SK-N-SH (cell line): ENCODE data around the gene RBAK. TPM values are rescaled to one million over a fixed set of nuclear protein-coding genes. Genes with fewer than 3 reads are reported as not detected.
"Not testable (repeated sequence)": the region's sequence is repeated elsewhere in the genome, so short reads cannot be mapped to it uniquely, and the experiment has no call there.

ENCODE experiments used
- CTCF ChIA-PET: fragments of 300-600, 350-600 bp; formaldehyde crosslinking; extraction: SDS; loops from one replicate; lab custom pipeline; 2021; lab: Yijun Ruan, JAX
- POLR2A ChIA-PET: fragments of 350-600 bp; sonication (Branson Sonifier 250); formaldehyde crosslinking; extraction: SDS; loops from one replicate; lab custom pipeline; 2020; ENCODE audit warnings: antibody characterized with exemption, inconsistent platforms; lab: Yijun Ruan, JAX
- DNase-seq: peaks from one replicate; pipeline ENCODE4 v3.0.0; 2012
- H2AFZ ChIP-seq: fragments of 200-600 bp; sonication (generic); 2 replicates; pipeline ENCODE4 v1.8.1; 2016; ENCODE audit warnings: antibody characterized with exemption, mild to moderate bottlenecking, low read depth
- H3F3A ChIP-seq: fragments of 200-600 bp; sonication (generic); replicated peaks from 2 replicates; pipeline ENCODE3; 2016; ENCODE audit warnings: antibody characterized with exemption, mild to moderate bottlenecking; ENCODE audit not compliant: insufficient read depth
- H3K27ac ChIP-seq, 2 experiments: fragments of 200-500 bp in 1 of 2; fragments of 200-600 bp in 1 of 2; sonication (Bioruptor generic) in 1 of 2; sonication (generic), shearing (Covaris generic) in 1 of 2; 2 replicates each; pipeline versions ENCODE4 v1.5.1 to v1.6.1; 2014 to 2016; ENCODE audit warnings: low read depth in 2 of 2, inconsistent platforms in 1 of 2, low read length in 1 of 2, mild to moderate bottlenecking in 1 of 2, mixed read lengths in 1 of 2
- H3K27me3 ChIP-seq: fragments of 200-600 bp; sonication (generic), shearing (Covaris generic); 2 replicates; pipeline ENCODE4 v1.6.1; 2016; ENCODE audit warnings: mixed run types; ENCODE audit not compliant: insufficient read depth
- H3K36me3 ChIP-seq, 2 experiments: fragments of 200-500 bp in 1 of 2; fragments of 200-600 bp in 1 of 2; sonication (Bioruptor generic) in 1 of 2; sonication (generic) in 1 of 2; replicated peaks in 1 of 2; 2 replicates each; pipeline versions ENCODE3 to v1.5.1; 2014 to 2016; ENCODE audit warnings: low read length in 1 of 2, mild to moderate bottlenecking in 1 of 2; ENCODE audit not compliant: insufficient read depth in 2 of 2, control insufficient read depth in 1 of 2
- H3K4me1 ChIP-seq, 2 experiments: fragments of 200-500 bp in 1 of 2; fragments of 200-600 bp in 1 of 2; sonication (Bioruptor generic) in 1 of 2; sonication (generic), shearing (Covaris generic) in 1 of 2; 2 replicates each; pipeline versions ENCODE4 v1.5.1 to v1.6.1; 2014 to 2016; ENCODE audit warnings: low read depth in 1 of 2, low read length in 1 of 2, mixed run types in 1 of 2; ENCODE audit not compliant: insufficient read depth in 2 of 2, control insufficient read depth in 1 of 2
- H3K4me2 ChIP-seq: fragments of 200-600 bp; sonication (generic), shearing (Covaris generic); 2 replicates; pipeline ENCODE4 v1.6.1; 2017; ENCODE audit warnings: mixed run types
- H3K4me3 ChIP-seq, 2 experiments: fragments of 200-500 bp in 1 of 2; fragments of 200-600 bp in 1 of 2; sonication (Bioruptor generic) in 1 of 2; sonication (generic), shearing (Covaris generic) in 1 of 2; 2 replicates each; pipeline versions ENCODE4 v1.5.1 to v1.8.1; 2014 to 2016; ENCODE audit warnings: low read depth in 2 of 2, inconsistent platforms in 1 of 2, low read length in 1 of 2, mild to moderate bottlenecking in 1 of 2, mixed read lengths in 1 of 2, moderate library complexity in 1 of 2
- H3K79me2 ChIP-seq: fragments of 200-600 bp; sonication (generic); 2 replicates; pipeline ENCODE4 v1.8.1; 2017; ENCODE audit warnings: mild to moderate bottlenecking; ENCODE audit not compliant: insufficient read depth
- H3K9ac ChIP-seq: fragments of 200-600 bp; sonication (generic); 2 replicates; pipeline ENCODE4 v1.6.1; 2017; ENCODE audit warnings: mixed run types
- H3K9me2 ChIP-seq: fragments of 200-600 bp; sonication (generic); 2 replicates; pipeline ENCODE4 v1.6.1; 2017; ENCODE audit warnings: mixed run types
- H3K9me3 ChIP-seq: fragments of 200-600 bp; sonication (generic); 2 replicates; pipeline ENCODE4 v1.6.1; 2017; ENCODE audit warnings: mixed run types, mild to moderate bottlenecking, moderate library complexity
- H4K20me1 ChIP-seq: fragments of 200-600 bp; sonication (generic); 2 replicates; pipeline ENCODE4 v1.6.1; 2017; ENCODE audit warnings: mild to moderate bottlenecking, mixed run types; ENCODE audit not compliant: insufficient read depth
- FOXM1 ChIP-seq: IDR thresholded peaks from 2 replicates; pipeline ENCODE4 v1.4.0; 2012; ENCODE audit warnings: low read depth, mild to moderate bottlenecking
- GATA2 ChIP-seq: sonication (generic); formaldehyde crosslinking; IDR thresholded peaks from 2 replicates; pipeline ENCODE4 v1.5.0; 2020; ENCODE audit warnings: mild to moderate bottlenecking, missing genetic modification reagents
- NRF1 ChIP-seq: IDR thresholded peaks from 2 replicates; pipeline ENCODE4 v1.6.1; 2012; ENCODE audit warnings: low read depth, mild to moderate bottlenecking, low read length
- RAD21 ChIP-seq: IDR thresholded peaks from 2 replicates; pipeline ENCODE4 v1.6.1; 2012; ENCODE audit warnings: mild to moderate bottlenecking, low read length
- SIN3A ChIP-seq: IDR thresholded peaks from 2 replicates; pipeline ENCODE4 v1.6.1; 2012; ENCODE audit warnings: low read depth, mild to moderate bottlenecking, low read length, moderate library complexity, borderline replicate concordance
- SMC3 ChIP-seq: IDR thresholded peaks from 2 replicates; pipeline ENCODE4 v1.6.1; 2012; ENCODE audit warnings: low read depth, low read length, improper control_type of control experiment
- TCF12 ChIP-seq: IDR thresholded peaks from 2 replicates; pipeline ENCODE4 v1.4.0; 2012
- TEAD4 ChIP-seq: IDR thresholded peaks from 2 replicates; pipeline ENCODE4 v1.4.0; 2012; ENCODE audit warnings: mild to moderate bottlenecking, borderline replicate concordance; ENCODE audit not compliant: insufficient read depth
- YY1 ChIP-seq: IDR thresholded peaks from 2 replicates; pipeline ENCODE4 v1.4.0; 2012; ENCODE audit warnings: low read depth, mild to moderate bottlenecking
- WGBS: methylation state at CpG from one replicate; pipeline ENCODE4 v1.1.6; 2017; ENCODE audit warnings: low lambda C conversion rate; 5-methylcytosine and 5-hydroxymethylcytosine counted together
- polyA plus RNA-seq, 3 experiments: library from polyadenylated mRNA; depleted of rRNA; stranded (reverse); fragments of >200 nt; gene quantifications; 2 replicates each; pipeline ENCODE4 v1.2.3, GENCODE V29; 2012
- TF ChIP-seq, protein P1 (sequence below): IDR thresholded peaks from 2 replicates; pipeline ENCODE4 v1.6.1; 2012; ENCODE audit warnings: mild to moderate bottlenecking, low read depth, low read length, moderate library complexity
- TF ChIP-seq, protein P2 (sequence below): IDR thresholded peaks from 2 replicates; pipeline ENCODE4 v1.4.0; 2012; ENCODE audit warnings: low read depth, borderline replicate concordance
- TF ChIP-seq, protein P3 (sequence below): IDR thresholded peaks from 2 replicates; pipeline ENCODE4 v1.4.0; 2012; ENCODE audit warnings: low read depth

Gene RBAK
- polyA plus RNA-seq, 1 of the 3 experiments (the other 2 are of a cell fraction): 2.5 TPM

DNA sequence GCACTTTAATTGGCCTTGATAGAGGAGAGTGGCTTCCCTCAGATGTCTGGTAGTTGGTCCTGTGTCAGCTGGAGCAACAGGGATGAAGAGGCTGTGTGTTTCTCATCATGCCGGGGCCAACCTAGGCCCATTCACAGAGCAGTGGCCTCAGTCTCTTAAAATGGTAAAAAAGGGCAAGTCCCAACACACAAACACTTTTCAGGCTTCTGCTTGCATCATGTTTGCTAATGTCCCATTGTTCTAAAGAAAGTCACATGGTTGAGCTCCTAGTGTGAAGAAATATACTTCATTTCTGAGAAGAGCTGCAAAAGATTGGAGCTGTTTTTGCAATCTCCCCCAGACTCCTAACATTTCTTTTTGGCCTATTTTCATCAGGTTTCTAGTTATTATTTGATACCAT lies 40.6 kb upstream of the RBAK start (continued):
- TF ChIP-seq, protein P1, sequence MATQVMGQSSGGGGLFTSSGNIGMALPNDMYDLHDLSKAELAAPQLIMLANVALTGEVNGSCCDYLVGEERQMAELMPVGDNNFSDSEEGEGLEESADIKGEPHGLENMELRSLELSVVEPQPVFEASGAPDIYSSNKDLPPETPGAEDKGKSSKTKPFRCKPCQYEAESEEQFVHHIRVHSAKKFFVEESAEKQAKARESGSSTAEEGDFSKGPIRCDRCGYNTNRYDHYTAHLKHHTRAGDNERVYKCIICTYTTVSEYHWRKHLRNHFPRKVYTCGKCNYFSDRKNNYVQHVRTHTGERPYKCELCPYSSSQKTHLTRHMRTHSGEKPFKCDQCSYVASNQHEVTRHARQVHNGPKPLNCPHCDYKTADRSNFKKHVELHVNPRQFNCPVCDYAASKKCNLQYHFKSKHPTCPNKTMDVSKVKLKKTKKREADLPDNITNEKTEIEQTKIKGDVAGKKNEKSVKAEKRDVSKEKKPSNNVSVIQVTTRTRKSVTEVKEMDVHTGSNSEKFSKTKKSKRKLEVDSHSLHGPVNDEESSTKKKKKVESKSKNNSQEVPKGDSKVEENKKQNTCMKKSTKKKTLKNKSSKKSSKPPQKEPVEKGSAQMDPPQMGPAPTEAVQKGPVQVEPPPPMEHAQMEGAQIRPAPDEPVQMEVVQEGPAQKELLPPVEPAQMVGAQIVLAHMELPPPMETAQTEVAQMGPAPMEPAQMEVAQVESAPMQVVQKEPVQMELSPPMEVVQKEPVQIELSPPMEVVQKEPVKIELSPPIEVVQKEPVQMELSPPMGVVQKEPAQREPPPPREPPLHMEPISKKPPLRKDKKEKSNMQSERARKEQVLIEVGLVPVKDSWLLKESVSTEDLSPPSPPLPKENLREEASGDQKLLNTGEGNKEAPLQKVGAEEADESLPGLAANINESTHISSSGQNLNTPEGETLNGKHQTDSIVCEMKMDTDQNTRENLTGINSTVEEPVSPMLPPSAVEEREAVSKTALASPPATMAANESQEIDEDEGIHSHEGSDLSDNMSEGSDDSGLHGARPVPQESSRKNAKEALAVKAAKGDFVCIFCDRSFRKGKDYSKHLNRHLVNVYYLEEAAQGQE: no peak
- TF ChIP-seq GATA2 (CRISPR knock-in tag): no peak
- TF ChIP-seq TCF12: no peak

DNA sequence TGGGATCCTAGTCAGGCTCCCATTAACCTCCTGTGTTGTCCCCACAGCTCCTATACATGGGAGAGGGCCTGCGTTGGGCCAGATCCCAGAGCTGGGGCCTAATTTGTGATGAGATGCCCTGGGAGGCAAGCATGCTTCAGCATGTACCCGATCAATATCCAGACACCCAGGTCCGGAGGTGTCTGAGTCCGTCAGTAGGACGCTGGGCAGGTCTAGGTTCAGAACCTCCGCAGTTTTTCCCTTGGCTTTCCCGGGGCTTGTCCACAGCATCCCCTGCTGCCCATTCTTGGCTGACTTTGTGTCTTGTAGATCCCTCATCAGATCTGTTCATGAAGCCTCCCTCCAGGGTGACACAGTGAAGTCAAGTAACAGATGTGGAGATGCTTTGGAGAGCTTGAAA lies 32.7 kb upstream of the RBAK start:
- Histone ChIP-seq H3F3A (no peaks in the 10 kb centered on the region), H3K27me3 (no peaks in the 10 kb centered on the region), H3K79me2 (no peaks in the 10 kb centered on the region), H3K36me3 (peaks cover 0 to 31% of the 10 kb centered on the region in 2 experiments), H3K9me3 (no peaks in the 10 kb centered on the region), H3K4me3 (no peak overlapping the region), H3K4me1 (no peaks in the 10 kb centered on the region), H3K27ac (no peak overlapping the region), H3K9me2 (no peaks in the 10 kb centered on the region), H2AFZ (no peak overlapping the region), H3K9ac (no peak overlapping the region), H4K20me1 (no peaks in the 10 kb centered on the region), H3K4me2 (no peak overlapping the region)
- ChIA-PET POLR2A (no interaction called here), CTCF (no interaction called here)
- no peak for DNase-seq
- 96% methylated on average over 6 of the region's 7 CpGs for WGBS
- TF ChIP-seq, protein P2, sequence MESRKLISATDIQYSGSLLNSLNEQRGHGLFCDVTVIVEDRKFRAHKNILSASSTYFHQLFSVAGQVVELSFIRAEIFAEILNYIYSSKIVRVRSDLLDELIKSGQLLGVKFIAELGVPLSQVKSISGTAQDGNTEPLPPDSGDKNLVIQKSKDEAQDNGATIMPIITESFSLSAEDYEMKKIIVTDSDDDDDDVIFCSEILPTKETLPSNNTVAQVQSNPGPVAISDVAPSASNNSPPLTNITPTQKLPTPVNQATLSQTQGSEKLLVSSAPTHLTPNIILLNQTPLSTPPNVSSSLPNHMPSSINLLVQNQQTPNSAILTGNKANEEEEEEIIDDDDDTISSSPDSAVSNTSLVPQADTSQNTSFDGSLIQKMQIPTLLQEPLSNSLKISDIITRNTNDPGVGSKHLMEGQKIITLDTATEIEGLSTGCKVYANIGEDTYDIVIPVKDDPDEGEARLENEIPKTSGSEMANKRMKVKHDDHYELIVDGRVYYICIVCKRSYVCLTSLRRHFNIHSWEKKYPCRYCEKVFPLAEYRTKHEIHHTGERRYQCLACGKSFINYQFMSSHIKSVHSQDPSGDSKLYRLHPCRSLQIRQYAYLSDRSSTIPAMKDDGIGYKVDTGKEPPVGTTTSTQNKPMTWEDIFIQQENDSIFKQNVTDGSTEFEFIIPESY: no peak
- TF ChIP-seq RAD21 (no peak), SMC3 (no peak), TEAD4 (no peak), NRF1 (no peak), FOXM1 (no peak), TCF12 (no peak), YY1 (no peak), SIN3A (no peak)
- TF ChIP-seq, protein P3, sequence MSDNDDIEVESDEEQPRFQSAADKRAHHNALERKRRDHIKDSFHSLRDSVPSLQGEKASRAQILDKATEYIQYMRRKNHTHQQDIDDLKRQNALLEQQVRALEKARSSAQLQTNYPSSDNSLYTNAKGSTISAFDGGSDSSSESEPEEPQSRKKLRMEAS: no peak

DNA sequence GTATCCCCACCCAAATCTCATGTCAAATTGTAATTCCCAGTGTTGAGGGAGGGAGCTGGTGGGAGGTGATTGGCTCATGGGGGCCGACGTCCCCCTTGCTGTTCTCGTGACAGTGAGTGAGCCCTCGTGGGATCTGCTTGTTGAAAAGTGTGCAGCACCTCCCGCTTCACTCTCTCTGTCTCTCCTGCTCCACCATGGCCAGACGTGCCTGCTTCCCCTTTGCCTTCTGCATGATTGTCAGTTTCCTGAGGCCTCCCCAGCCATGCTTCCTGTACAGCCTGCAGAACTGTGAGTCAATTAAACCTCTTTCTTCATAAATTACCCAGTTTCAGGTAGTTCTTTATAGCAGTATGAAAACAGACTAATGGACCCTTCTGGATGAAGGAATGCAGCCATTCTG lies 29.7 kb upstream of the RBAK start:
- peaks cover 0 to 22% of the 10 kb centered on the region in 2 experiments for H3K36me3 ChIP-seq
- H3K27me3 ChIP-seq, H3K27ac ChIP-seq, H3K4me3 ChIP-seq, POLR2A ChIA-PET, H3K9ac ChIP-seq, H3K4me2 ChIP-seq, H2AFZ ChIP-seq, H3F3A ChIP-seq, H3K9me2 ChIP-seq, H3K4me1 ChIP-seq, H3K79me2 ChIP-seq, H3K9me3 ChIP-seq, DNase-seq, H4K20me1 ChIP-seq: not testable (repeated sequence)
- CTCF ChIA-PET: interaction anchor here (1.5 kb wide), 1 partner anchor 23 kb away, joined by 3 read pairs; no protein-coding TSS in a partner anchor
- whole genome bisulfite sequencing: 83% methylated on average over 6 of the region's 6 CpGs

DNA sequence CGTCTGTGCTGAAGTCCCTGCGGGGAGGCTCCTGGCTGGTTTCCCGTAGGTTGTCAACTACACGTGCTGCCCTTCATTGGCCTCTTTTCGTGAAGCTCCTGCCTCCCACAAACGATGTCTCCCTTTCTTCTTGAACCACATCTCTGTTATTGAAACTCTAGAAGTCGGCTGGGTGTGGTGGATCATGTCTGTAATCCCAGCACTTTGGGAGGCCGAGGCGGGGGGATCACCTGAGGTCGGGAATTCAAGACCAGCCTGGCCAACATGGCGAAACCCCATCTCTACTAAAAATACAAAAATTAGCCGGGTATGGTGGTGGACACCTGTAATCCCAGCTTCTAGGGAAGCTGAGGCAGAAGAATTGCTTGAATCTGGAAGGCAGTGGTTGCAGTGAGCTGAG lies 28.0 kb upstream of the RBAK start:
- peaks cover 0 to 31% of the 10 kb centered on the region in 2 experiments for H3K36me3 ChIP-seq
- H3K9ac ChIP-seq, H3K4me3 ChIP-seq, H3K79me2 ChIP-seq, H4K20me1 ChIP-seq, H3F3A ChIP-seq, H3K4me2 ChIP-seq, H3K27ac ChIP-seq, CTCF ChIA-PET, H3K4me1 ChIP-seq, H3K27me3 ChIP-seq, H3K9me3 ChIP-seq, DNase-seq, POLR2A ChIA-PET, H3K9me2 ChIP-seq, H2AFZ ChIP-seq: not testable (repeated sequence)
- WGBS: 92% methylated on average over 11 of the region's 12 CpGs
